GM12878 (cell line): ENCODE results near the gene FBRSL1. TPM values are rescaled to one million over a fixed set of nuclear protein-coding genes. Genes with fewer than 3 reads are reported as not detected.

Experiments
- ATAC-seq: fragments of 200-7000 bp; cut with Tn5 transposase; 3 replicates; pipeline ENCODE4 v1.9.1; 2020; ENCODE audit warnings: mild to moderate bottlenecking, moderate library complexity
- BruUV-seq: library from RNA; stranded (reverse); fragments of 400-500 nt; replicated peaks from 2 replicates; lab custom pipeline; 2021; lab: Mats Ljungman, UMichigan
- CTCF ChIA-PET: fragments of 300-600 bp; sonication (Branson Sonifier 250); formaldehyde crosslinking; extraction: SDS; loops from one replicate; lab custom pipeline; 2021; ENCODE audit warnings: inconsistent platforms; lab: Yijun Ruan, JAX
- POLR2A ChIA-PET: fragments of 350-600 bp; formaldehyde crosslinking; extraction: SDS; loops from one replicate; lab custom pipeline; 2021; ENCODE audit warnings: inconsistent platforms; lab: Charles Lee
- RAD21 ChIA-PET: fragments of 300-600 bp; sonication (Branson Sonifier 250); formaldehyde crosslinking; loops from one replicate; lab custom pipeline; 2023; ENCODE audit warnings: antibody characterized with exemption; ENCODE audit not compliant: unreplicated experiment; lab: Charles Lee
- SMC1A ChIA-PET: fragments of 300-600 bp; sonication (Branson Sonifier 250); formaldehyde crosslinking; loops from one replicate; lab custom pipeline; 2023; ENCODE audit not compliant: unreplicated experiment, uncharacterized antibody; lab: Charles Lee
- DNase-seq: peaks from one replicate; pipeline ENCODE4 v3.0.0-alpha.2; 2011; ENCODE audit warnings: low read depth, low spot score
- FAIRE-seq: peaks from 3 replicates; lab custom pipeline; 2011; peaks lifted over from hg19 to GRCh38; lab: Jason Lieb, UNC
- H2AFZ ChIP-seq: 2 replicates; pipeline ENCODE4 v1.6.0; 2011; ENCODE audit warnings: low read depth, low read length, control low read depth; ENCODE audit not compliant: control insufficient read depth
- H3K27ac ChIP-seq: 2 replicates; pipeline ENCODE4 v1.5.1; 2011; ENCODE audit warnings: control low read depth; ENCODE audit not compliant: control insufficient read depth, insufficient read depth
- H3K27me3 ChIP-seq, 2 experiments: replicated peaks in 1 of 2; 2 replicates each; pipeline versions ENCODE4 v1.6.0 to v1.6.1; 2011; ENCODE audit warnings: low read length in 1 of 2; ENCODE audit not compliant: control insufficient read depth in 2 of 2, insufficient read depth in 2 of 2
- H3K36me3 ChIP-seq, 2 experiments: 2 replicates each; pipeline ENCODE4 v1.5.1; 2011; ENCODE audit warnings: low read length in 1 of 2; ENCODE audit not compliant: control insufficient read depth in 2 of 2, insufficient read depth in 2 of 2
- H3K4me1 ChIP-seq: 2 replicates; pipeline ENCODE4 v1.6.1; 2011; ENCODE audit warnings: mild to moderate bottlenecking, low read length, moderate library complexity, mixed read lengths; ENCODE audit not compliant: control insufficient read depth, insufficient read depth
- H3K4me2 ChIP-seq: 2 replicates; pipeline ENCODE4 v1.6.0; 2011; ENCODE audit warnings: control low read depth; ENCODE audit not compliant: control insufficient read depth, insufficient read depth
- H3K4me3 ChIP-seq: fragments of 200-600 bp; sonication (generic); 2 replicates; pipeline ENCODE4 v1.5.1; 2016
- H3K79me2 ChIP-seq: 2 replicates; pipeline ENCODE4 v1.6.0; 2011; ENCODE audit warnings: low read length; ENCODE audit not compliant: control insufficient read depth, insufficient read depth
- H3K9ac ChIP-seq: 2 replicates; pipeline ENCODE4 v1.8.0; 2011; ENCODE audit warnings: low read length, control low read depth, mixed read lengths; ENCODE audit not compliant: control insufficient read depth, insufficient read depth
- H3K9me3 ChIP-seq: replicated peaks from 3 replicates; pipeline ENCODE4 v1.5.1; 2011; ENCODE audit warnings: mild to moderate bottlenecking, low read length; ENCODE audit not compliant: control insufficient read depth, insufficient read depth
- H4K20me1 ChIP-seq: 2 replicates; pipeline ENCODE4 v1.6.0; 2011; ENCODE audit not compliant: control insufficient read depth, insufficient read depth
- EED ChIP-seq: sonication (generic); IDR thresholded peaks from 2 replicates; pipeline ENCODE4 v1.6.1; 2016; ENCODE audit warnings: antibody characterized with exemption, low read depth
- EGR1 ChIP-seq, 2 experiments: IDR thresholded peaks; 1 replicate in 1 of 2; 2 replicates in 1 of 2; pipeline ENCODE4 v1.6.1; 2011 to 2012; ENCODE audit warnings: low read depth in 2 of 2, low read length in 2 of 2, borderline replicate concordance in 1 of 2, mild to moderate bottlenecking in 1 of 2, moderate library complexity in 1 of 2
- KLF5 ChIP-seq: fragments of 450-650 bp; IDR thresholded peaks from 2 replicates; pipeline ENCODE4 v1.6.1; 2014; ENCODE audit warnings: mild to moderate bottlenecking; ENCODE audit not compliant: partially characterized antibody
- MEF2A ChIP-seq: IDR thresholded peaks from 2 replicates; pipeline ENCODE4 v1.6.1; 2011; ENCODE audit warnings: low read depth, mild to moderate bottlenecking, low read length, moderate library complexity; ENCODE audit not compliant: insufficient read depth
- MTA3 ChIP-seq: IDR thresholded peaks from 2 replicates; pipeline ENCODE4 v1.6.1; 2012; ENCODE audit warnings: low read length, inconsistent platforms, borderline replicate concordance
- MXI1 ChIP-seq: fragments of 150-350 bp; IDR thresholded peaks from 2 replicates; pipeline ENCODE4 v1.6.1; 2011; ENCODE audit warnings: low read depth, mild to moderate bottlenecking, inconsistent platforms, low read length, improper control_type of control experiment
- MYB ChIP-seq: fragments of 150-350 bp; IDR thresholded peaks from 2 replicates; pipeline ENCODE4 v1.6.1; 2014; ENCODE audit warnings: mild to moderate bottlenecking, low read depth, low read length, borderline replicate concordance
- MYC ChIP-seq: IDR thresholded peaks from 2 replicates; pipeline ENCODE4 v1.6.1; 2011; ENCODE audit warnings: mild to moderate bottlenecking, low read length, moderate library complexity, inconsistent platforms; ENCODE audit not compliant: insufficient read depth, insufficient replicate concordance, insufficient read length, severe bottlenecking
- NR2C1 ChIP-seq: fragments of 450-650 bp; IDR thresholded peaks from 2 replicates; pipeline ENCODE4 v1.6.1; 2017; ENCODE audit warnings: antibody characterized with exemption, mild to moderate bottlenecking, moderate library complexity
- PBX3 ChIP-seq: IDR thresholded peaks from 2 replicates; pipeline ENCODE4 v1.6.1; 2011; ENCODE audit warnings: mild to moderate bottlenecking, low read depth, low read length, moderate library complexity; ENCODE audit not compliant: insufficient replicate concordance
- SMAD1 ChIP-seq: fragments of 450-650 bp; IDR thresholded peaks from 2 replicates; pipeline ENCODE4 v1.6.1; 2018; ENCODE audit warnings: mild to moderate bottlenecking, low read depth; ENCODE audit not compliant: partially characterized antibody
- TARDBP ChIP-seq: IDR thresholded peaks from 2 replicates; pipeline ENCODE4 v1.6.1; 2016; ENCODE audit warnings: borderline replicate concordance
- TCF3 ChIP-seq: IDR thresholded peaks from 2 replicates; pipeline ENCODE4 v1.6.1; 2012; ENCODE audit warnings: low read depth, mild to moderate bottlenecking, low read length, borderline replicate concordance; ENCODE audit not compliant: insufficient read depth
- ZBTB33 ChIP-seq: fragments of 450-650 bp; IDR thresholded peaks from 2 replicates; pipeline ENCODE4 v1.6.1; 2017; ENCODE audit warnings: mild to moderate bottlenecking
- WGBS: methylation state at CpG from one replicate; pipeline ENCODE4 v1.1.6; 2016; ENCODE audit warnings: low lambda C conversion rate; ENCODE audit not compliant: insufficient replicate concordance, insufficient coverage; ENCODE audit errors: missing lambda C conversion rate; 5-methylcytosine and 5-hydroxymethylcytosine counted together
- in situ Hi-C: fragments of 300-500 bp; cut with MboI; formaldehyde crosslinking; loops from 9 replicates; pipeline ENCODE4 v1.14.3; 2018; ENCODE audit warnings: mixed read lengths
- intact Hi-C: fragments of 100-400 bp; cut with micrococcal nuclease; formaldehyde crosslinking; loops from one replicate; pipeline ENCODE4 v1.14.2; 2022; ENCODE audit not compliant: unreplicated experiment
- polyA plus RNA-seq, 11 experiments: library from polyadenylated mRNA; depleted of rRNA in 4 of 11; unstranded in 6 of 11; stranded (reverse) in 5 of 11; fragments of >200 nt; fragmentation: Nextera tagmentation in 4 of 11; fragmentation: Illumina TruSeq in 1 of 11; extraction: Ambion mirVana in 4 of 11; extraction: Trizol in 1 of 11; gene quantifications; 1 replicate in 1 of 11; 2 replicates in 10 of 11; pipeline versions ENCODE4 v1.2.1 to v1.2.3, GENCODE V29; 2011 to 2016; ENCODE audit warnings: inconsistent platforms in 2 of 11, missing spikeins in 2 of 11, low read depth in 1 of 11
- total RNA-seq, 4 experiments: library from RNA; depleted of rRNA in 3 of 4; stranded (reverse); fragments of >200 nt in 3 of 4; fragmentation: Illumina TruSeq in 1 of 4; extraction: Trizol in 1 of 4; gene quantifications; 2 replicates each; pipeline versions ENCODE4 v1.2.1 to v1.2.3, GENCODE V29; 2013 to 2021
- TF ChIP-seq, protein P1 (sequence below): fragments of 450-650 bp; IDR thresholded peaks from 2 replicates; pipeline ENCODE4 v1.6.1; 2017; ENCODE audit warnings: low read depth, mild to moderate bottlenecking, moderate library complexity
- TF ChIP-seq, protein P2 (sequence below): fragments of 450-650 bp; IDR thresholded peaks from 2 replicates; pipeline ENCODE4 v1.6.1; 2017; ENCODE audit warnings: mild to moderate bottlenecking, low read depth, inconsistent platforms; ENCODE audit not compliant: poor library complexity, severe bottlenecking

FBRSL1 gene
- total and polyA plus RNA-seq, 10 of the 15 experiments (the other 5 are each of a cell fraction or from before 2014, with no cell fraction given), result 0.19 to 55.1 (median 4.1) TPM

- no peak for TF ChIP-seq ZBTB33
- no peak for TF ChIP-seq MYB
- TF ChIP-seq, protein P1, sequence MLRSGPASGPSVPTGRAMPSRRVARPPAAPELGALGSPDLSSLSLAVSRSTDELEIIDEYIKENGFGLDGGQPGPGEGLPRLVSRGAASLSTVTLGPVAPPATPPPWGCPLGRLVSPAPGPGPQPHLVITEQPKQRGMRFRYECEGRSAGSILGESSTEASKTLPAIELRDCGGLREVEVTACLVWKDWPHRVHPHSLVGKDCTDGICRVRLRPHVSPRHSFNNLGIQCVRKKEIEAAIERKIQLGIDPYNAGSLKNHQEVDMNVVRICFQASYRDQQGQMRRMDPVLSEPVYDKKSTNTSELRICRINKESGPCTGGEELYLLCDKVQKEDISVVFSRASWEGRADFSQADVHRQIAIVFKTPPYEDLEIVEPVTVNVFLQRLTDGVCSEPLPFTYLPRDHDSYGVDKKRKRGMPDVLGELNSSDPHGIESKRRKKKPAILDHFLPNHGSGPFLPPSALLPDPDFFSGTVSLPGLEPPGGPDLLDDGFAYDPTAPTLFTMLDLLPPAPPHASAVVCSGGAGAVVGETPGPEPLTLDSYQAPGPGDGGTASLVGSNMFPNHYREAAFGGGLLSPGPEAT, result no peak
- TF ChIP-seq MXI1, result no peak
- no peak for TF ChIP-seq TARDBP
These were observed 51.2 kb downstream of the FBRSL1 start (continued) for GRCh38 chr12:132541200-132541599.

- Histone ChIP-seq H3K36me3 (no peaks in the 10 kb centered on the region), H3K27ac (no peak overlapping the region), H3K79me2 (no peaks in the 10 kb centered on the region), H3K27me3 (no peaks in the 10 kb centered on the region), H3K9me3 (no peaks in the 10 kb centered on the region), H2AFZ (no peak overlapping the region), H3K4me1 (no peaks in the 10 kb centered on the region), H3K9ac (no peak overlapping the region), H3K4me2 (no peak overlapping the region), H4K20me1 (no peaks in the 10 kb centered on the region), H3K4me3 (no peak overlapping the region)
- ChIA-PET RAD21 (no interaction called here), CTCF (no interaction called here), POLR2A (no interaction called here), SMC1A (no interaction called here)
- no peak for DNase-seq
- no peak for ATAC-seq
- WGBS, result 91% methylated on average over 19 of the region's 20 CpGs
- in situ Hi-C loops (no loop called here), intact Hi-C loops (no loop called here)
- no TSS peak for BruUV-seq
- FAIRE-seq, result no peak
- no peak for TF ChIP-seq TCF3
- no peak for TF ChIP-seq SMAD1
- no peak for TF ChIP-seq EGR1 (IDR thresholded peaks at IDR 0.05; ENCODE audit: borderline replicate concordance in 1 of 2, low read depth in 2 of 2, low read length in 2 of 2)
- TF ChIP-seq MYC, result no peak
- no peak for TF ChIP-seq EED
- no peak for TF ChIP-seq MEF2A
- TF ChIP-seq NR2C1, result no peak
- no peak for TF ChIP-seq MTA3
- TF ChIP-seq KLF5, result no peak
- TF ChIP-seq, protein P2, sequence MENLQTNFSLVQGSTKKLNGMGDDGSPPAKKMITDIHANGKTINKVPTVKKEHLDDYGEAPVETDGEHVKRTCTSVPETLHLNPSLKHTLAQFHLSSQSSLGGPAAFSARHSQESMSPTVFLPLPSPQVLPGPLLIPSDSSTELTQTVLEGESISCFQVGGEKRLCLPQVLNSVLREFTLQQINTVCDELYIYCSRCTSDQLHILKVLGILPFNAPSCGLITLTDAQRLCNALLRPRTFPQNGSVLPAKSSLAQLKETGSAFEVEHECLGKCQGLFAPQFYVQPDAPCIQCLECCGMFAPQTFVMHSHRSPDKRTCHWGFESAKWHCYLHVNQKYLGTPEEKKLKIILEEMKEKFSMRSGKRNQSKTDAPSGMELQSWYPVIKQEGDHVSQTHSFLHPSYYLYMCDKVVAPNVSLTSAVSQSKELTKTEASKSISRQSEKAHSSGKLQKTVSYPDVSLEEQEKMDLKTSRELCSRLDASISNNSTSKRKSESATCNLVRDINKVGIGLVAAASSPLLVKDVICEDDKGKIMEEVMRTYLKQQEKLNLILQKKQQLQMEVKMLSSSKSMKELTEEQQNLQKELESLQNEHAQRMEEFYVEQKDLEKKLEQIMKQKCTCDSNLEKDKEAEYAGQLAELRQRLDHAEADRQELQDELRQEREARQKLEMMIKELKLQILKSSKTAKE, result no peak
- no peak for TF ChIP-seq PBX3
These were observed 52.0 kb downstream of the FBRSL1 start for GRCh38 chr12:132541996-132542395.
